ENCODE measurements around the gene POC5. TPM values are rescaled to one million over a fixed set of nuclear protein-coding genes. Genes with fewer than 3 reads are reported as not detected.
A peak's percentile ranks its signal among the peaks of the same experiment; 100 is the strongest.

The POC5 gene
- total and polyA plus RNA-seq, 2 of the 13 experiments (the other 11 are each of a cell fraction or from before 2014, with no cell fraction given), result 6.9 to 9.3 TPM

- TF ChIP-seq DRAP1 (CRISPR knock-in tag; IDR thresholded peaks at IDR 0.05), result 0 out of 2 replicates have a peak, but pooled peaks have one; percentile 15
- TF ChIP-seq ZNF256 (CRISPR knock-in tag; conservative IDR thresholded peaks at IDR 0.05), result no peak
- TF ChIP-seq ARID5B (CRISPR knock-in tag; IDR thresholded peaks at IDR 0.05), result peak; percentile 4; the same call in 1 of the 2 replicates
- TF ChIP-seq ZNF101 (CRISPR knock-in tag; IDR thresholded peaks at IDR 0.05; ENCODE audit: borderline replicate concordance, low read depth), result no peak
- TF ChIP-seq ZNF501 (CRISPR knock-in tag; IDR thresholded peaks at IDR 0.05), result 0 out of 2 replicates have a peak, but pooled peaks have one; percentile 13
- TF ChIP-seq ZNF737 (CRISPR knock-in tag; IDR thresholded peaks at IDR 0.05; ENCODE audit: borderline replicate concordance), result no peak
- TF ChIP-seq BHLHE40 (IDR thresholded peaks at IDR 0.05; ENCODE audit: low read length), result 0 out of 2 replicates have a peak, but pooled peaks have one; percentile 34
- TF ChIP-seq AGO1 (IDR thresholded peaks at IDR 0.05; ENCODE audit: low read depth, low read length, poor library complexity, severe bottlenecking), result no peak
- no peak for TF ChIP-seq ZNF296 (CRISPR knock-in tag; conservative IDR thresholded peaks at IDR 0.05)
- TF ChIP-seq FOXK1 (CRISPR knock-in tag; IDR thresholded peaks at IDR 0.05; ENCODE audit: borderline replicate concordance, low read depth), result no peak
- TF ChIP-seq IKZF1 (IDR thresholded peaks at IDR 0.05), result no peak
- no peak for TF ChIP-seq ARNTL (CRISPR knock-in tag; IDR thresholded peaks at IDR 0.05)
- TF ChIP-seq ZNF124 (CRISPR knock-in tag; IDR thresholded peaks at IDR 0.05), result no peak
- no peak for TF ChIP-seq ZNF644 (CRISPR knock-in tag; IDR thresholded peaks at IDR 0.05; ENCODE audit: low read depth)
- TF ChIP-seq, protein P1, sequence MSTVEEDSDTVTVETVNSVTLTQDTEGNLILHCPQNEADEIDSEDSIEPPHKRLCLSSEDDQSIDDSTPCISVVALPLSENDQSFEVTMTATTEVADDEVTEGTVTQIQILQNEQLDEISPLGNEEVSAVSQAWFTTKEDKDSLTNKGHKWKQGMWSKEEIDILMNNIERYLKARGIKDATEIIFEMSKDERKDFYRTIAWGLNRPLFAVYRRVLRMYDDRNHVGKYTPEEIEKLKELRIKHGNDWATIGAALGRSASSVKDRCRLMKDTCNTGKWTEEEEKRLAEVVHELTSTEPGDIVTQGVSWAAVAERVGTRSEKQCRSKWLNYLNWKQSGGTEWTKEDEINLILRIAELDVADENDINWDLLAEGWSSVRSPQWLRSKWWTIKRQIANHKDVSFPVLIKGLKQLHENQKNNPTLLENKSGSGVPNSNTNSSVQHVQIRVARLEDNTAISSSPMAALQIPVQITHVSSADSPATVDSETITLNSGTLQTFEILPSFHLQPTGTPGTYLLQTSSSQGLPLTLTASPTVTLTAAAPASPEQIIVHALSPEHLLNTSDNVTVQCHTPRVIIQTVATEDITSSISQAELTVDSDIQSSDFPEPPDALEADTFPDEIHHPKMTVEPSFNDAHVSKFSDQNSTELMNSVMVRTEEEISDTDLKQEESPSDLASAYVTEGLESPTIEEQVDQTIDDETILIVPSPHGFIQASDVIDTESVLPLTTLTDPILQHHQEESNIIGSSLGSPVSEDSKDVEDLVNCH (CRISPR knock-in tag; IDR thresholded peaks at IDR 0.05), result no peak
- no peak for TF ChIP-seq ZNF362 (CRISPR knock-in tag; IDR thresholded peaks at IDR 0.05; ENCODE audit: borderline replicate concordance)
- TF ChIP-seq IRX3 (CRISPR knock-in tag; IDR thresholded peaks at IDR 0.05; ENCODE audit: borderline replicate concordance, low read depth), result no peak
- TF ChIP-seq ZNF766 (CRISPR knock-in tag; IDR thresholded peaks at IDR 0.05; ENCODE audit: borderline replicate concordance), result no peak
- TF ChIP-seq ARHGAP35 (CRISPR knock-in tag; IDR thresholded peaks at IDR 0.05; ENCODE audit: borderline replicate concordance), result no peak
- TF ChIP-seq POLR2G (IDR thresholded peaks at IDR 0.05; ENCODE audit: low read depth, low read length), result peak; percentile 37; the same call in 1 of the 2 replicates
- no peak for TF ChIP-seq ZNF17 (CRISPR knock-in tag; IDR thresholded peaks at IDR 0.05)
Measured at GRCh38 chr5:75668977-75669689, 48.1 kb downstream of the POC5 start (continued).
